MV-4-11 (cell line): ENCODE results near the gene CLCC1.

Experiments
- DNase-seq: peaks from one replicate; lab custom pipeline; 2025; lab: John Stamatoyannopoulos, UW

CLCC1 gene

DNA sequence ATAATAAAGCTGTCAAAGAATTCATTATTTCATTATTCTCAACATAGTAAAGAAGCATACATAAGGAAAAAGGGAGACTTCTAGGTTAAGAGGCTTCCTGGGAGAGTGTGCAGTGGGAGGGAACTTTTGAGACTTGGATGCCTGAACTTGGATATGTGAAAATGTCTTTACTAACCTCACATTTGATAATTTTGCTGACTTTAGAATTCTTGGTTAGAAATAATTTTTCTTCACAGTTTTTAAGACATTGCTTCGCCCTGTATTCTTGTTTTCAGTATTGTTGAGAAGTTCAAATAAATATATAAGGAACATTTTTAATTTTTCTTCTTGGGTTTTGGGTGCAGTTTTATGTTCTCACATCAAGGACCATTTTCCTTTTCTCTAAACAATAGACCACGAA lies 46.5 kb downstream of the CLCC1 start:
- no peak for DNase-seq
